ENCODE data around the gene AGBL1. TPM values are rescaled to one million over a fixed set of nuclear protein-coding genes. Genes with fewer than 3 reads are reported as not detected.

Gene AGBL1
- total and polyA plus RNA-seq, 2 donors (not counting 3 experiments of a cell fraction or from before 2014, with no cell fraction given) = not detected

GRCh38 chr15:86558686-86559085 lies 479.0 kb downstream of the AGBL1 start:
- dilution Hi-C loops (cut with MboI; ENCODE audit: extremely low pct_ligation_motif_present, low sequenced_read_pairs) = no loop called here
- DNase-seq (ENCODE audit: low read depth, low spot score) = no peak
- ChIA-PET POLR2A (no interaction called here), CTCF (no interaction called here)
- no TSS peak for BruUV-seq (replicated peaks)
- Histone ChIP-seq H3K4me1 (ENCODE audit: control insufficient read depth, extremely low read depth, insufficient read depth, low read length) (no peaks in the 10 kb centered on the region), H3K27me3 (ENCODE audit: control insufficient read depth in 2 of 2, insufficient read depth in 2 of 2, low read length in 2 of 2) (no peaks in the 10 kb centered on the region), H3K36me3 (ENCODE audit: control insufficient read depth in 2 of 2, extremely low read depth in 1 of 2, insufficient read depth in 2 of 2, low read length in 2 of 2) (no peaks in the 10 kb centered on the region), H3K79me2 (ENCODE audit: control insufficient read depth, insufficient read depth, low read length) (no peaks in the 10 kb centered on the region), H3K9me1 (replicated peaks; ENCODE audit: control insufficient read depth, extremely low read depth, insufficient read depth, low read length) (no peaks in the 10 kb centered on the region), H3K9me3 (replicated peaks; ENCODE audit: control insufficient read depth, insufficient read depth, low read length) (no peaks in the 10 kb centered on the region), H3K27ac (ENCODE audit: insufficient read depth, low read depth, low read length) (no peak overlapping the region), H3K4me3 (replicated peaks in 1 of 3; ENCODE audit: insufficient read depth in 1 of 3, low read depth in 1 of 3, low read length in 3 of 3) (no peak overlapping the region), H2AFZ (ENCODE audit: low read depth, low read length) (no peak overlapping the region), H4K20me1 (replicated peaks; ENCODE audit: control insufficient read depth, extremely low read depth, insufficient read depth, low read length) (no peaks in the 10 kb centered on the region), H3K4me2 (ENCODE audit: insufficient read depth, low read length) (no peak overlapping the region), H3K9ac (replicated peaks; ENCODE audit: extremely low read depth, insufficient read depth, low read length) (no peak overlapping the region)
- TF ChIP-seq JUN (IDR thresholded peaks at IDR 0.05; ENCODE audit: borderline replicate concordance, insufficient read depth, insufficient read length, low read depth) (no peak), POLR2A (IDR thresholded peaks at IDR 0.05; ENCODE audit: low read depth, low read length) (no peak), POLR2AphosphoS5 (IDR thresholded peaks at IDR 0.05; ENCODE audit: insufficient read depth, low read depth, low read length) (no peak), EZH2 (IDR thresholded peaks at IDR 0.05; ENCODE audit: borderline replicate concordance, low read depth, low read length, severe bottlenecking) (no peak), MYC (IDR thresholded peaks at IDR 0.05; ENCODE audit: low read depth, low read length) (no peak), GATA2 (IDR thresholded peaks at IDR 0.05; ENCODE audit: insufficient read depth, insufficient read length, low read depth, low read length) (no peak), MAX (IDR thresholded peaks at IDR 0.05; ENCODE audit: insufficient read depth, insufficient read length) (no peak), FOS (IDR thresholded peaks at IDR 0.05; ENCODE audit: borderline replicate concordance, insufficient read depth, low read length) (no peak)
- intact Hi-C loops (cut with micrococcal nuclease) = no loop called here
- FAIRE-seq = no peak

DNA sequence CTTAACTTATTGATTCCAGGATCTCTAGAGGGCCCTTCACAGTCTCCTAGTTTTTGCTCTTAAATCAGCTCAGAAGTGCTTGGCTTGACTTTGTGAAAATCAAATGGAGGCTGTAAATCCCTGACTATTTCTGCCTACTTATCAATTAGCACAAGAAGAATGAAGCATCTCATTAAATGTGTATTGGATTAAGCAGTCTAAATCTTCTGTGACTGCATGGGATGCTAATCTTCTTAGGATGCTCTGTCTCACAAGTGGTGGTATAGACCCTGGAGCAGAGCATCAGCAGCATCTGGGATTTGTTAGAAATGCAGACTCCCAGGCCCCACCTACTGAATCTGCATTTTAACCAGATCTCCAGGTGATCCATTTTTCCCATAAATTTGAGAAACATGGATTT lies 488.7 kb downstream of the AGBL1 start:
- no peak overlapping the region for H3K27ac ChIP-seq (ENCODE audit: insufficient read depth, low read depth, low read length)
- no peak overlapping the region for H2AFZ ChIP-seq (ENCODE audit: low read depth, low read length)
- no peaks in the 10 kb centered on the region for H3K4me1 ChIP-seq (ENCODE audit: control insufficient read depth, extremely low read depth, insufficient read depth, low read length)
- DNase-seq (ENCODE audit: low read depth, low spot score) (no peak), FAIRE-seq (no peak)
- H3K9me3 ChIP-seq (replicated peaks; ENCODE audit: control insufficient read depth, insufficient read depth, low read length) = peaks cover 5% of the 10 kb centered on the region
- no peaks in the 10 kb centered on the region for H4K20me1 ChIP-seq (replicated peaks; ENCODE audit: control insufficient read depth, extremely low read depth, insufficient read depth, low read length)
- no peaks in the 10 kb centered on the region for H3K9me1 ChIP-seq (replicated peaks; ENCODE audit: control insufficient read depth, extremely low read depth, insufficient read depth, low read length)
- BruUV-seq (replicated peaks) = no TSS peak
- intact Hi-C loops (cut with micrococcal nuclease) = no loop called here
- no peaks in the 10 kb centered on the region for H3K27me3 ChIP-seq (ENCODE audit: control insufficient read depth in 2 of 2, insufficient read depth in 2 of 2, low read length in 2 of 2)
- POLR2A ChIA-PET = no interaction called here
- H3K9ac ChIP-seq (replicated peaks; ENCODE audit: extremely low read depth, insufficient read depth, low read length) = no peak overlapping the region
- no peaks in the 10 kb centered on the region for H3K79me2 ChIP-seq (ENCODE audit: control insufficient read depth, insufficient read depth, low read length)
- no peak overlapping the region for H3K4me2 ChIP-seq (ENCODE audit: insufficient read depth, low read length)
- no peak overlapping the region for H3K4me3 ChIP-seq (replicated peaks in 1 of 3; ENCODE audit: insufficient read depth in 1 of 3, low read depth in 1 of 3, low read length in 3 of 3)
- dilution Hi-C loops (cut with MboI; ENCODE audit: extremely low pct_ligation_motif_present, low sequenced_read_pairs) = no loop called here
- TF ChIP-seq MYC (IDR thresholded peaks at IDR 0.05; ENCODE audit: low read depth, low read length) (no peak), POLR2AphosphoS5 (IDR thresholded peaks at IDR 0.05; ENCODE audit: insufficient read depth, low read depth, low read length) (no peak), GATA2 (IDR thresholded peaks at IDR 0.05; ENCODE audit: insufficient read depth, insufficient read length, low read depth, low read length) (no peak), FOS (IDR thresholded peaks at IDR 0.05; ENCODE audit: borderline replicate concordance, insufficient read depth, low read length) (no peak), MAX (IDR thresholded peaks at IDR 0.05; ENCODE audit: insufficient read depth, insufficient read length) (no peak), JUN (IDR thresholded peaks at IDR 0.05; ENCODE audit: borderline replicate concordance, insufficient read depth, insufficient read length, low read depth) (no peak), EZH2 (IDR thresholded peaks at IDR 0.05; ENCODE audit: borderline replicate concordance, low read depth, low read length, severe bottlenecking) (no peak), CTCF (IDR thresholded peaks at IDR 0.05; ENCODE audit: extremely low read depth in 1 of 2, insufficient read depth in 1 of 2, low read depth in 1 of 2, low read length in 2 of 2) (no peak), POLR2A (IDR thresholded peaks at IDR 0.05; ENCODE audit: low read depth, low read length) (no peak)
- CTCF ChIA-PET = no interaction called here
- no peaks in the 10 kb centered on the region for H3K36me3 ChIP-seq (ENCODE audit: control insufficient read depth in 2 of 2, extremely low read depth in 1 of 2, insufficient read depth in 2 of 2, low read length in 2 of 2)

All from endothelial cell of umbilical vein (primary cell).